Measurements from ENCODE around the gene BORCS8.

Gene BORCS8

GRCh38 chr19:19232261-19232721 is 40.3 kb upstream of the BORCS8 start:
- ChIA-PET POLR2A (no interaction called here), CTCF (interaction anchor here (1.2 kb wide), 1 partner anchor 10 kb away, joined by 3 read pairs; no protein-coding TSS in a partner anchor)
- no peak for DNase-seq
- WGBS (ENCODE audit: insufficient coverage), result 86% methylated on average over 12 of the region's 19 CpGs
- Histone ChIP-seq H3K36me3 (ENCODE audit: control insufficient read depth in 4 of 4, insufficient read depth in 4 of 4, low read length in 3 of 4) (no peaks in the 10 kb centered on the region), H3K4me3 (ENCODE audit: control insufficient read depth in 1 of 7, extremely low read depth in 1 of 7, insufficient read depth in 4 of 7, low read depth in 2 of 7, low read length in 6 of 7) (no peak overlapping the region), H3K9me3 (ENCODE audit: control extremely low read depth in 1 of 5, control insufficient read depth in 4 of 5, insufficient read depth in 2 of 5, low read depth in 1 of 5, low read length in 4 of 5) (peaks cover 9 to 21% (median 18%) of the 10 kb centered on the region in 5 experiments), H3K27me3 (replicated peaks in 2 of 5; ENCODE audit: control insufficient read depth in 4 of 5, insufficient read depth in 5 of 5, low read length in 4 of 5) (peaks cover 0 to 20% (median 12%) of the 10 kb centered on the region in 5 experiments), H3K27ac (ENCODE audit: insufficient read depth in 1 of 2, low read depth in 1 of 2, low read length in 2 of 2, poor library complexity in 1 of 2, severe bottlenecking in 2 of 2) (no peak overlapping the region), H3K4me1 (ENCODE audit: control extremely low read depth in 1 of 4, control insufficient read depth in 4 of 4, insufficient read depth in 4 of 4, low read length in 3 of 4) (no peaks in the 10 kb centered on the region)

- Histone ChIP-seq H3K4me1 (ENCODE audit: control extremely low read depth in 1 of 4, control insufficient read depth in 4 of 4, insufficient read depth in 4 of 4, low read length in 3 of 4) (no peaks in the 10 kb centered on the region), H3K27ac (ENCODE audit: insufficient read depth in 1 of 2, low read depth in 1 of 2, low read length in 2 of 2, poor library complexity in 1 of 2, severe bottlenecking in 2 of 2) (no peak overlapping the region), H3K36me3 (ENCODE audit: control insufficient read depth in 4 of 4, insufficient read depth in 4 of 4, low read length in 3 of 4) (no peaks in the 10 kb centered on the region), H3K27me3 (replicated peaks in 2 of 5; ENCODE audit: control insufficient read depth in 4 of 5, insufficient read depth in 5 of 5, low read length in 4 of 5) (peaks cover 0 to 28% (median 12%) of the 10 kb centered on the region in 5 experiments), H3K4me3 (ENCODE audit: control insufficient read depth in 1 of 7, extremely low read depth in 1 of 7, insufficient read depth in 4 of 7, low read depth in 2 of 7, low read length in 6 of 7) (no peak overlapping the region), H3K9me3 (ENCODE audit: control extremely low read depth in 1 of 5, control insufficient read depth in 4 of 5, insufficient read depth in 2 of 5, low read depth in 1 of 5, low read length in 4 of 5) (peaks cover 6 to 21% (median 18%) of the 10 kb centered on the region in 5 experiments)
- CTCF ChIA-PET, result interaction anchor here (0.7 to 1.1 kb wide), 2 partner anchors 32 to 76 kb away, joined by 3 to 4 read pairs; no protein-coding TSS in a partner anchor
- 100% methylated on average over 5 of the region's 9 CpGs for WGBS (ENCODE audit: insufficient coverage)
- POLR2A ChIA-PET, result interaction anchor here (0.8 kb wide), 1 partner anchor 34 kb away, joined by 5 read pairs; no protein-coding TSS in a partner anchor
- DNase-seq, result no peak
These were observed 39.0 kb upstream of the BORCS8 start for GRCh38 chr19:19230999-19231398.

- peaks cover 5 to 14% (median 14%) of the 10 kb centered on the region in 5 experiments for H3K9me3 ChIP-seq (ENCODE audit: control extremely low read depth in 1 of 5, control insufficient read depth in 4 of 5, insufficient read depth in 2 of 5, low read depth in 1 of 5, low read length in 4 of 5)
- no peak overlapping the region for H3K4me3 ChIP-seq (ENCODE audit: control insufficient read depth in 1 of 7, extremely low read depth in 1 of 7, insufficient read depth in 4 of 7, low read depth in 2 of 7, low read length in 6 of 7)
- CTCF ChIA-PET, result interaction anchor here (0.9 to 1.4 kb wide), 3 partner anchors 9 to 55 kb away, joined by 3 to 4 read pairs (median 3); no protein-coding TSS in a partner anchor
- no peak overlapping the region for H3K27ac ChIP-seq (ENCODE audit: insufficient read depth in 1 of 2, low read depth in 1 of 2, low read length in 2 of 2, poor library complexity in 1 of 2, severe bottlenecking in 2 of 2)
- H3K4me1 ChIP-seq (ENCODE audit: control extremely low read depth in 1 of 4, control insufficient read depth in 4 of 4, insufficient read depth in 4 of 4, low read length in 3 of 4), result peaks cover 0 to 9% (median 6%) of the 10 kb centered on the region in 4 experiments
- peaks cover 0 to 39% (median 14%) of the 10 kb centered on the region in 5 experiments for H3K27me3 ChIP-seq (replicated peaks in 2 of 5; ENCODE audit: control insufficient read depth in 4 of 5, insufficient read depth in 5 of 5, low read length in 4 of 5)
- no peaks in the 10 kb centered on the region for H3K36me3 ChIP-seq (ENCODE audit: control insufficient read depth in 4 of 4, insufficient read depth in 4 of 4, low read length in 3 of 4)
- no peak for DNase-seq
- POLR2A ChIA-PET, result interaction anchor here (0.7 kb wide), 1 partner anchor 17 kb away, joined by 3 read pairs; no protein-coding TSS in a partner anchor
- 83% methylated on average over 1 of the region's 3 CpGs for WGBS (ENCODE audit: insufficient coverage)
These were observed 37.7 kb upstream of the BORCS8 start for GRCh38 chr19:19229701-19230100.

GRCh38 chr19:19227217-19227616 is 35.3 kb upstream of the BORCS8 start:
- ChIA-PET CTCF (interaction anchor here (3.3 kb wide), 1 partner anchor 79 kb away, joined by 13 read pairs; no protein-coding TSS in a partner anchor), POLR2A (interaction anchor here (0.6 kb wide), 1 partner anchor 9 kb away, joined by 5 read pairs; no protein-coding TSS in a partner anchor)
- Histone ChIP-seq H3K9me3 (ENCODE audit: control extremely low read depth in 1 of 5, control insufficient read depth in 4 of 5, insufficient read depth in 2 of 5, low read depth in 1 of 5, low read length in 4 of 5) (no peaks in the 10 kb centered on the region), H3K4me3 (ENCODE audit: control insufficient read depth in 1 of 7, extremely low read depth in 1 of 7, insufficient read depth in 4 of 7, low read depth in 2 of 7, low read length in 6 of 7) (no peak overlapping the region), H3K27me3 (replicated peaks in 2 of 5; ENCODE audit: control insufficient read depth in 4 of 5, insufficient read depth in 5 of 5, low read length in 4 of 5) (peaks cover 0 to 56% (median 26%) of the 10 kb centered on the region in 5 experiments), H3K36me3 (ENCODE audit: control insufficient read depth in 4 of 4, insufficient read depth in 4 of 4, low read length in 3 of 4) (no peaks in the 10 kb centered on the region), H3K27ac (ENCODE audit: insufficient read depth in 1 of 2, low read depth in 1 of 2, low read length in 2 of 2, poor library complexity in 1 of 2, severe bottlenecking in 2 of 2) (no peak overlapping the region), H3K4me1 (ENCODE audit: control extremely low read depth in 1 of 4, control insufficient read depth in 4 of 4, insufficient read depth in 4 of 4, low read length in 3 of 4) (peaks cover 0 to 11% (median 7%) of the 10 kb centered on the region in 4 experiments)
- 73% methylated on average over 2 of the region's 4 CpGs for WGBS (ENCODE audit: insufficient coverage)
- DNase-seq, result no peak

DNA sequence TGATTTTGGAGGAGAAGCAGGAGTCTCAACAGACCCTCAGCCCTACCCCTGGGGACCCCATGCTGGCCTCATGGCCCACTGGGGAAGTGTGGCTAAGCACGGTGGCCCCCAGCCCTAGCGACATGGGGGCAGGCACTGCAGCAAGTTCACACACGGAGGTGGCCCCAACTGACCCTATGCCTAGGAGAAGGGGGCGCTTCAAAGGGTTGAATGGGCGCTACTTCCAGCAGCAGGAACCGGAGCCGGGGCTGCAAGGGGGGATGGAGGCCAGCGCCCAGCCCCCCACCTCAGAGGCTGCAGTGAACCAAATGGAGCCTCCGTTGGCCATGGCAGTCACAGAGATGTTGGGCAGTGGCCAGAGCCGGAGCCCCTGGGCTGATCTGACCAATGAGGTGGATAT is 34.7 kb upstream of the BORCS8 start:
- POLR2A ChIA-PET, result no interaction called here
- Histone ChIP-seq H3K9me3 (ENCODE audit: control extremely low read depth in 1 of 5, control insufficient read depth in 4 of 5, insufficient read depth in 2 of 5, low read depth in 1 of 5, low read length in 4 of 5) (no peaks in the 10 kb centered on the region), H3K27me3 (replicated peaks in 2 of 5; ENCODE audit: control insufficient read depth in 4 of 5, insufficient read depth in 5 of 5, low read length in 4 of 5) (peaks cover 0 to 53% (median 26%) of the 10 kb centered on the region in 5 experiments), H3K4me1 (ENCODE audit: control extremely low read depth in 1 of 4, control insufficient read depth in 4 of 4, insufficient read depth in 4 of 4, low read length in 3 of 4) (peaks cover 0 to 11% (median 7%) of the 10 kb centered on the region in 4 experiments), H3K36me3 (ENCODE audit: control insufficient read depth in 4 of 4, insufficient read depth in 4 of 4, low read length in 3 of 4) (no peaks in the 10 kb centered on the region), H3K27ac (ENCODE audit: insufficient read depth in 1 of 2, low read depth in 1 of 2, low read length in 2 of 2, poor library complexity in 1 of 2, severe bottlenecking in 2 of 2) (no peak overlapping the region), H3K4me3 (ENCODE audit: control insufficient read depth in 1 of 7, extremely low read depth in 1 of 7, insufficient read depth in 4 of 7, low read depth in 2 of 7, low read length in 6 of 7) (no peak overlapping the region)
- WGBS (ENCODE audit: insufficient coverage), result 71% methylated on average over 8 of the region's 10 CpGs
- CTCF ChIA-PET, result interaction anchor here (3.3 kb wide), 1 partner anchor 79 kb away, joined by 13 read pairs; no protein-coding TSS in a partner anchor
- DNase-seq, result no peak

DNA sequence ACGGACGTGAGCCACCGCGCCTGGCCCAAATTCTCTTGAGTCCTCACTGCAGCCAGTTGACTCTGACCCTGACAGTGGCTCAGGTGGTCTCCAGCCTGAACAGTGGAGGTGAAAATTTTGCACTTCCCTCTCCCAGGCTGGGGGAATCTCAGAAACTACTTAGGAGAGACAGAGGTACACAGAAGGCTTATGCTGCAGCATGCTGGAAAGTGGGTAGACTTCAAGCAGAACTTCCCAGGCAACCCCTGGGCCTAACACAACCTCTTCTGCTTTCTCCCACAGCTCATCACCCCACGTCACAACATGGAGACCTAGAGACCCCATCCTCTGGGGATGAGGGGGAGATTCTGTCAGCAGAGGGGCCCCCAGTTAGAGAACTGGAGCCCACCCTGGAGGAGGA is 34.3 kb upstream of the BORCS8 start:
- H3K27me3 ChIP-seq (replicated peaks in 2 of 5; ENCODE audit: control insufficient read depth in 4 of 5, insufficient read depth in 5 of 5, low read length in 4 of 5), result peaks cover 0 to 53% (median 26%) of the 10 kb centered on the region in 5 experiments
- no peak overlapping the region for H3K4me3 ChIP-seq (ENCODE audit: control insufficient read depth in 1 of 7, extremely low read depth in 1 of 7, insufficient read depth in 4 of 7, low read depth in 2 of 7, low read length in 6 of 7)
- DNase-seq, result no peak
- no peaks in the 10 kb centered on the region for H3K9me3 ChIP-seq (ENCODE audit: control extremely low read depth in 1 of 5, control insufficient read depth in 4 of 5, insufficient read depth in 2 of 5, low read depth in 1 of 5, low read length in 4 of 5)
- ChIA-PET CTCF (interaction anchor here (0.7 to 3.3 kb wide), 6 partner anchors 22 to 80 kb away, joined by 3 to 13 read pairs (median 4); no protein-coding TSS in a partner anchor), POLR2A (no interaction called here)
- 87% methylated on average over 5 of the region's 5 CpGs for WGBS (ENCODE audit: insufficient coverage)
- H3K4me1 ChIP-seq (ENCODE audit: control extremely low read depth in 1 of 4, control insufficient read depth in 4 of 4, insufficient read depth in 4 of 4, low read length in 3 of 4), result peaks cover 0 to 11% (median 7%) of the 10 kb centered on the region in 4 experiments
- no peak overlapping the region for H3K27ac ChIP-seq (ENCODE audit: insufficient read depth in 1 of 2, low read depth in 1 of 2, low read length in 2 of 2, poor library complexity in 1 of 2, severe bottlenecking in 2 of 2)
- no peaks in the 10 kb centered on the region for H3K36me3 ChIP-seq (ENCODE audit: control insufficient read depth in 4 of 4, insufficient read depth in 4 of 4, low read length in 3 of 4)

- no peaks in the 10 kb centered on the region for H3K9me3 ChIP-seq (ENCODE audit: control extremely low read depth in 1 of 5, control insufficient read depth in 4 of 5, insufficient read depth in 2 of 5, low read depth in 1 of 5, low read length in 4 of 5)
- H3K4me1 ChIP-seq (ENCODE audit: control extremely low read depth in 1 of 4, control insufficient read depth in 4 of 4, insufficient read depth in 4 of 4, low read length in 3 of 4), result peaks cover 0 to 11% (median 7%) of the 10 kb centered on the region in 4 experiments
- H3K27me3 ChIP-seq (replicated peaks in 2 of 5; ENCODE audit: control insufficient read depth in 4 of 5, insufficient read depth in 5 of 5, low read length in 4 of 5), result peaks cover 0 to 53% (median 26%) of the 10 kb centered on the region in 5 experiments
- under 1% methylated on average over 57 of the region's 59 CpGs for WGBS (ENCODE audit: insufficient coverage)
- peak; percentile 75 to 82 (median 80) for DNase-seq
- ChIA-PET POLR2A (no interaction called here), CTCF (interaction anchor here (0.6 to 3.3 kb wide), 9 partner anchors 9 to 947 kb away, joined by 3 to 13 read pairs (median 4); partner anchors contain the start of gene NR2C2AP)
- H3K4me3 ChIP-seq (ENCODE audit: control insufficient read depth in 1 of 7, extremely low read depth in 1 of 7, insufficient read depth in 4 of 7, low read depth in 2 of 7, low read length in 6 of 7), result peak overlapping the region in 5 of 7 experiments; percentile 8 to 66 (median 52)
- H3K27ac ChIP-seq (ENCODE audit: insufficient read depth in 1 of 2, low read depth in 1 of 2, low read length in 2 of 2, poor library complexity in 1 of 2, severe bottlenecking in 2 of 2), result no peak overlapping the region
- no peaks in the 10 kb centered on the region for H3K36me3 ChIP-seq (ENCODE audit: control insufficient read depth in 4 of 4, insufficient read depth in 4 of 4, low read length in 3 of 4)
These were observed 33.0 kb upstream of the BORCS8 start for GRCh38 chr19:19224852-19225494.

Data from common myeloid progenitor, CD34-positive (primary cell).